A673 (cell line): ENCODE measurements around the gene CERK. TPM values are rescaled to one million over a fixed set of nuclear protein-coding genes. Genes with fewer than 3 reads are reported as not detected.

ENCODE experiments used
- BruUV-seq: library from RNA; stranded (reverse); fragments of 400-500 nt; replicated peaks from 2 replicates; lab custom pipeline; 2021; lab: Mats Ljungman, UMichigan
- CTCF ChIA-PET: fragments of 300-600 bp; sonication (Branson Sonifier 250); formaldehyde crosslinking; loops from one replicate; lab custom pipeline; 2022; ENCODE audit warnings: antibody characterized with exemption; lab: Charles Lee
- POLR2A ChIA-PET: fragments of 300-600 bp; sonication (Branson Sonifier 250); formaldehyde crosslinking; loops from one replicate; lab custom pipeline; 2022; ENCODE audit warnings: antibody characterized with exemption; ENCODE audit not compliant: low non-redundant PET; lab: Charles Lee
- DNase-seq: peaks from one replicate; pipeline ENCODE4 v3.0.0-alpha.2; 2015; ENCODE audit warnings: low spot score
- H3K27ac ChIP-seq: fragments of 200-600 bp; sonication (generic); 2 replicates; pipeline ENCODE4 v1.5.1; 2016; ENCODE audit warnings: mixed run types, low read depth, mild to moderate bottlenecking, mixed read lengths, antibody characterized with exemption, low read length; ENCODE audit not compliant: poor library complexity, severe bottlenecking
- H3K27me3 ChIP-seq: fragments of 200-600 bp; sonication (generic); replicated peaks from 2 replicates; pipeline ENCODE4 v1.6.1; 2017; ENCODE audit warnings: mixed run types, low read depth, mild to moderate bottlenecking, mixed read lengths, antibody characterized with exemption, low read length; ENCODE audit not compliant: insufficient read depth, poor library complexity
- H3K36me3 ChIP-seq: fragments of 200-600 bp; sonication (generic); 2 replicates; pipeline ENCODE4 v1.6.1; 2016; ENCODE audit warnings: mixed run types, mild to moderate bottlenecking, mixed read lengths, antibody characterized with exemption, low read length; ENCODE audit not compliant: insufficient read depth, poor library complexity, severe bottlenecking
- H3K4me1 ChIP-seq: fragments of 200-600 bp; sonication (generic); 2 replicates; pipeline ENCODE4 v1.6.1; 2017; ENCODE audit warnings: mixed run types, mild to moderate bottlenecking, mixed read lengths, antibody characterized with exemption, low read length; ENCODE audit not compliant: insufficient read depth, poor library complexity, severe bottlenecking
- H3K4me3 ChIP-seq: fragments of 200-600 bp; sonication (generic); 2 replicates; pipeline ENCODE4 v1.5.1; 2016; ENCODE audit warnings: low read depth, mixed run types, mild to moderate bottlenecking, mixed read lengths, low read length; ENCODE audit not compliant: poor library complexity, severe bottlenecking
- H3K9me3 ChIP-seq: fragments of 200-600 bp; sonication (generic); 2 replicates; pipeline ENCODE4 v1.6.1; 2016; ENCODE audit warnings: mixed run types, low read depth, mild to moderate bottlenecking, mixed read lengths, antibody characterized with exemption, low read length; ENCODE audit not compliant: poor library complexity, severe bottlenecking
- CTCF ChIP-seq: fragments of 300-800, 200-600 bp; sonication (generic); conservative IDR thresholded peaks from 2 replicates; pipeline ENCODE4 v1.5.1; 2017; ENCODE audit warnings: low read depth, mild to moderate bottlenecking, antibody characterized with exemption, low read length, moderate library complexity, mixed read lengths
- EZH2 ChIP-seq: fragments of 200-600 bp; sonication (generic); IDR thresholded peaks from 2 replicates; pipeline ENCODE4 v1.6.1; 2017; ENCODE audit warnings: borderline replicate concordance, low read depth, mild to moderate bottlenecking, mixed read lengths, antibody characterized with exemption, low read length; ENCODE audit not compliant: poor library complexity, severe bottlenecking
- intact Hi-C: fragments of 100-400 bp; cut with micrococcal nuclease; formaldehyde crosslinking; loops from one replicate; pipeline ENCODE4 v1.10.0; 2022; ENCODE audit not compliant: unreplicated experiment
- total RNA-seq: library from RNA; stranded (reverse); gene quantifications from 2 replicates; pipeline ENCODE4 v1.2.3, GENCODE V29; 2021

Gene CERK
- total RNA-seq, 1 experiment from 2014 or later = 58.8 TPM

GRCh38 chr22:46781291-46781690, 43.2 kb upstream of the CERK start:
- no peaks in the 10 kb centered on the region for H3K27me3 ChIP-seq
- BruUV-seq = no TSS peak
- intact Hi-C loops = no loop called here
- DNase-seq = no peak
- H3K36me3 ChIP-seq = no peaks in the 10 kb centered on the region
- CTCF ChIA-PET = no interaction called here
- no peak overlapping the region for H3K4me3 ChIP-seq
- H3K27ac ChIP-seq = no peak overlapping the region
- TF ChIP-seq CTCF (no peak), EZH2 (no peak)
- POLR2A ChIA-PET = no interaction called here
- peaks cover 9% of the 10 kb centered on the region for H3K4me1 ChIP-seq
- no peaks in the 10 kb centered on the region for H3K9me3 ChIP-seq

- Histone ChIP-seq H3K4me3 (no peak overlapping the region), H3K36me3 (no peaks in the 10 kb centered on the region), H3K27ac (no peak overlapping the region), H3K9me3 (no peaks in the 10 kb centered on the region), H3K4me1 (peaks cover 9% of the 10 kb centered on the region), H3K27me3 (no peaks in the 10 kb centered on the region)
- TF ChIP-seq CTCF (no peak), EZH2 (no peak)
- ChIA-PET POLR2A (no interaction called here), CTCF (interaction anchor here (0.6 kb wide), 1 partner anchor 13 kb away, joined by 3 read pairs; no protein-coding TSS in a partner anchor)
- DNase-seq = no peak
- BruUV-seq = no TSS peak
- intact Hi-C loops = no loop called here
Observed at GRCh38 chr22:46780453-46780852, 42.4 kb upstream of the CERK start.

GRCh38 chr22:46779651-46780050, 41.6 kb upstream of the CERK start:
- Histone ChIP-seq H3K4me1 (peaks cover 12% of the 10 kb centered on the region), H3K9me3 (no peaks in the 10 kb centered on the region), H3K27ac (no peak overlapping the region), H3K4me3 (no peak overlapping the region), H3K36me3 (no peaks in the 10 kb centered on the region), H3K27me3 (no peaks in the 10 kb centered on the region)
- TF ChIP-seq CTCF (no peak), EZH2 (no peak)
- intact Hi-C loops = no loop called here
- CTCF ChIA-PET = no interaction called here
- POLR2A ChIA-PET = no interaction called here
- no peak for DNase-seq
- no TSS peak for BruUV-seq
